Upper lobe of left lung (tissue), 4 donors: ENCODE data around the gene MBOAT7.

Experiments
- POLR2A ChIP-seq, 4 donors: fragments of 450-650 bp; IDR thresholded peaks; one replicate each; pipeline ENCODE4 v1.5.1; 2016 to 2017; ENCODE audit warnings: antibody characterized with exemption in 4 of 4, mild to moderate bottlenecking in 2 of 4
- POLR2AphosphoS5 ChIP-seq, 2 donors: sonication (generic); formaldehyde crosslinking; IDR thresholded peaks; one replicate each; pipeline ENCODE4 v1.5.1; 2017; ENCODE audit warnings: antibody characterized with exemption in 2 of 2
- TF ChIP-seq, protein P1 (sequence below), 6 experiments: fragments of 450-650 bp in 4 of 6; fragments of 200-600 bp in 2 of 6; sonication (generic) in 2 of 6; IDR thresholded peaks; one replicate each; pipeline ENCODE4 v1.5.1; 2016 to 2019; ENCODE audit warnings: antibody characterized with exemption in 6 of 6

DNA sequence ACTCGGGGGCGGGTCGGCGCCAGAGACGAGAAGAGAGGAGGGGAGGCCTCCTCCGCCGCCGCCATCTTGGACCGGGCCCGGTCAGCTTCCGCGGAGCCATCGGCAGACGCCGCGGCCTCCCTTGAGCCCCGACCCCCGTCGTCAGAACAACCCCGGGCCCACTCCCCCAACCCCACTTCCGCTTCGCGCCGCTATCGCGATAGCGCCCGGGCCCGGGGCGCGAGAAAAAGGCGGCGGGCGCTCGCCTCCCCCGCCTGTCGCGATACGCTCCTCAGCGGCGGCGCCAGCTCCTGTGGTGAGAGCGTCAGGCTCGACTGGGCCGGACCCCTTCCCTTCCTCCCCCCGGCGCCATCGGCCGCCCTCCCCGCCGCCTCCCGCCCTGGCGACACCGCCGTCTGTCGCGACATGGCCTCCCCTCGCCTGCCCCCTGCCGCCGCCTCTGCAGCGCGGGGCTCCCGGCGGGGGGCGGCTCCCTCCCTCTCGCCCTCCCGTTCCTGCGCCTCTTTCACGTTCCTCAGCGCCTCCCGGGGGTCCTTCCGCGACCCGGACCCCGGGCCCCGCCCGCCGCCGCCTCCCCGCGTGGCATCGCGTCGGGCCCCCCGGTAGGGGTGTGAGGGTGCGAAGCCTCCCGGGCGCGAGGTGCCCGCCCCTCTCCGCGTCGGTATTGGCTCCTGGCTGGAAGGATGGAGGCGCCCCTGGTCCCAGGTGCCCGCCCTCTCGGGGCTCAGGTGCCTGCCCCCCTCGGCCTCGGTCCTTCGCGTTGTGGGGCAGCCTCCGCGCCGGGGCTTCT lies 51.5 kb downstream of the MBOAT7 start, which contains the start of gene CNOT3:
- TF ChIP-seq, protein P1, sequence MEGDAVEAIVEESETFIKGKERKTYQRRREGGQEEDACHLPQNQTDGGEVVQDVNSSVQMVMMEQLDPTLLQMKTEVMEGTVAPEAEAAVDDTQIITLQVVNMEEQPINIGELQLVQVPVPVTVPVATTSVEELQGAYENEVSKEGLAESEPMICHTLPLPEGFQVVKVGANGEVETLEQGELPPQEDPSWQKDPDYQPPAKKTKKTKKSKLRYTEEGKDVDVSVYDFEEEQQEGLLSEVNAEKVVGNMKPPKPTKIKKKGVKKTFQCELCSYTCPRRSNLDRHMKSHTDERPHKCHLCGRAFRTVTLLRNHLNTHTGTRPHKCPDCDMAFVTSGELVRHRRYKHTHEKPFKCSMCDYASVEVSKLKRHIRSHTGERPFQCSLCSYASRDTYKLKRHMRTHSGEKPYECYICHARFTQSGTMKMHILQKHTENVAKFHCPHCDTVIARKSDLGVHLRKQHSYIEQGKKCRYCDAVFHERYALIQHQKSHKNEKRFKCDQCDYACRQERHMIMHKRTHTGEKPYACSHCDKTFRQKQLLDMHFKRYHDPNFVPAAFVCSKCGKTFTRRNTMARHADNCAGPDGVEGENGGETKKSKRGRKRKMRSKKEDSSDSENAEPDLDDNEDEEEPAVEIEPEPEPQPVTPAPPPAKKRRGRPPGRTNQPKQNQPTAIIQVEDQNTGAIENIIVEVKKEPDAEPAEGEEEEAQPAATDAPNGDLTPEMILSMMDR (IDR thresholded peaks at IDR 0.05): no peak
- TF ChIP-seq POLR2AphosphoS5 (IDR thresholded peaks at IDR 0.05): peak; percentile 79 to 91
- peak in 3 of 4 donors; percentile 17 to 90 (median 78) for TF ChIP-seq POLR2A (IDR thresholded peaks at IDR 0.05)
